IMR-90 (cell line): Measurements from ENCODE around the gene TSSK3. TPM values are rescaled to one million over a fixed set of nuclear protein-coding genes. Genes with fewer than 3 reads are reported as not detected.

Source experiments
- BHLHE40 ChIP-seq: fragments of 150-350 bp; IDR thresholded peaks from 2 replicates; pipeline ENCODE4 v1.6.1; 2016; ENCODE audit warnings: mild to moderate bottlenecking, low read depth, low read length
- CEBPB ChIP-seq: IDR thresholded peaks from 2 replicates; pipeline ENCODE4 v1.6.1; 2012; ENCODE audit warnings: low read depth, low read length, improper control_type of control experiment
- CHD1 ChIP-seq: IDR thresholded peaks from 2 replicates; pipeline ENCODE4 v1.6.1; 2012; ENCODE audit warnings: low read depth, low read length, improper control_type of control experiment
- MAZ ChIP-seq: IDR thresholded peaks from 2 replicates; pipeline ENCODE4 v1.6.1; 2012; ENCODE audit warnings: low read depth, mild to moderate bottlenecking, low read length, improper control_type of control experiment, moderate library complexity, borderline replicate concordance
- RAD21 ChIP-seq: IDR thresholded peaks from 2 replicates; pipeline ENCODE4 v1.6.1; 2012; ENCODE audit warnings: low read length, improper control_type of control experiment
- polyA plus RNA-seq, 3 experiments: library from polyadenylated mRNA; depleted of rRNA; stranded (reverse); fragments of >200 nt; gene quantifications; 2 replicates each; pipeline ENCODE4 v1.2.3, GENCODE V29; 2012; ENCODE audit warnings: low replicate concordance in 1 of 3
- total RNA-seq: library from RNA; depleted of rRNA; stranded (reverse); fragments of >200 nt; gene quantifications from 2 replicates; pipeline ENCODE4 v1.2.3, GENCODE V29; 2012
- TF ChIP-seq, protein P1 (sequence below): fragments of 150-350 bp; IDR thresholded peaks from 2 replicates; pipeline ENCODE4 v1.6.1; 2017; ENCODE audit warnings: mild to moderate bottlenecking, antibody characterized with exemption, low read length, low read depth

Gene TSSK3
- total and polyA plus RNA-seq, 2 of the 4 experiments (the other 2 are of a cell fraction) = 0.96 TPM; not detected in 1

DNA sequence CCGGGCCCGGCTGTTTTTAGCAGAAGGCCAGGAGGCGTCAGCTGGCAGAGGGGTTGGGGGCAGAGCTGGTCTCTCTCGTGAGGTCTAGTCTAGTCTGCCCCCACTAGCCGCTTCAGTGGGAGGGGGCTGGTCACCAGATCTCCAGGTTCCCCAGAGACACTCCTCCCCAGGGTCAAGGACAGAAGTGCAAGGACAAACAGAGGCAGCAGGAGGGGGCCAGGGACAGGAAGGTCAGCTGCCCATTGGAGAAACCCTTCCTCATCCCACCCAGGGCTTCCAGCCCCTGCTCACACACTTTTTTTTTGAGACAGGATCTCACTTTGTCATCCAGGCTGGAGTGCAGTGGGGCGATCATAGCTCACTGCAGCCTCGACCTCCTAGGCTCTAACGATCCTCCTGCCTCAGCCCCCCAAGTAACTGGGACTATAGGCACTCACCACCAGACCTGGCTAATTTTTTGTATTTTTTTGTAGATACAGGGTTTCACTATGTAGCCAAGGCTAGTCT is 10.0 kb upstream of the TSSK3 start (continued):
- TF ChIP-seq RAD21 (no peak), MAZ (no peak), CHD1 (no peak), CEBPB (no peak), BHLHE40 (no peak)
- TF ChIP-seq, protein P1, sequence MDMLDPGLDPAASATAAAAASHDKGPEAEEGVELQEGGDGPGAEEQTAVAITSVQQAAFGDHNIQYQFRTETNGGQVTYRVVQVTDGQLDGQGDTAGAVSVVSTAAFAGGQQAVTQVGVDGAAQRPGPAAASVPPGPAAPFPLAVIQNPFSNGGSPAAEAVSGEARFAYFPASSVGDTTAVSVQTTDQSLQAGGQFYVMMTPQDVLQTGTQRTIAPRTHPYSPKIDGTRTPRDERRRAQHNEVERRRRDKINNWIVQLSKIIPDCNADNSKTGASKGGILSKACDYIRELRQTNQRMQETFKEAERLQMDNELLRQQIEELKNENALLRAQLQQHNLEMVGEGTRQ = no peak
